ENCODE measurements around the gene PRDX5.

DNA sequence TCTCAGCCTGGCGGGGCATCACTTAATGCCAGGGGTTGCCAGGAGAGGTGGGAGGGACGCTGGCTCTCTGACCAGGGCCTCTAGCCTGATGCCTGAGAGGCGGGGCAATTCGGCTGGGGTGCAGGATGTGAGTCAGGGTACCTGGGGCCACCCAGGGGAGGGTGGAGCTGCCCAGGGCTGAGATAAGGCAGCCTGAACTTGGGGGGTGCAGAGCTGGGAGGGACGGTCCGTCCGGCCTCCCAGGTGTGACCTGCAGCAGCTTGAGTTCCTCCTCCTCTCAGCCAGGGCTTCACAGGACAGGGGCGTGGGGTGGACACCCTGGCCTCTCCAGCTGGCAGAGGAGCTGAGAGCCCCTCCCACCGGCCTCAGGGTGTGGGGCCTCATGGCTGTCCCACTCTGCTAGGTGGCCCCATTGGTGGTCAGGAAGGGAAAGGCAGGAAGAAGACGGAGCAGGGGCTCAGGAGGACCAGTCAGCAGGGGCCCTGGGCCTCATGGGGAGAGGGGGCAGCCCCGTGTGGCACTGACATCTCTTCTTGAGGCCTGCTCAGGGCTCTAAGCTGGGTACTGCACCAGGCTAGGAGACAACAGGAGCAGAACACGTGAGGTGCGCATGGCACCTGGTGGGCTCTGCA is 40.1 kb downstream of the PRDX5 start:
- TF ChIP-seq, protein P1, sequence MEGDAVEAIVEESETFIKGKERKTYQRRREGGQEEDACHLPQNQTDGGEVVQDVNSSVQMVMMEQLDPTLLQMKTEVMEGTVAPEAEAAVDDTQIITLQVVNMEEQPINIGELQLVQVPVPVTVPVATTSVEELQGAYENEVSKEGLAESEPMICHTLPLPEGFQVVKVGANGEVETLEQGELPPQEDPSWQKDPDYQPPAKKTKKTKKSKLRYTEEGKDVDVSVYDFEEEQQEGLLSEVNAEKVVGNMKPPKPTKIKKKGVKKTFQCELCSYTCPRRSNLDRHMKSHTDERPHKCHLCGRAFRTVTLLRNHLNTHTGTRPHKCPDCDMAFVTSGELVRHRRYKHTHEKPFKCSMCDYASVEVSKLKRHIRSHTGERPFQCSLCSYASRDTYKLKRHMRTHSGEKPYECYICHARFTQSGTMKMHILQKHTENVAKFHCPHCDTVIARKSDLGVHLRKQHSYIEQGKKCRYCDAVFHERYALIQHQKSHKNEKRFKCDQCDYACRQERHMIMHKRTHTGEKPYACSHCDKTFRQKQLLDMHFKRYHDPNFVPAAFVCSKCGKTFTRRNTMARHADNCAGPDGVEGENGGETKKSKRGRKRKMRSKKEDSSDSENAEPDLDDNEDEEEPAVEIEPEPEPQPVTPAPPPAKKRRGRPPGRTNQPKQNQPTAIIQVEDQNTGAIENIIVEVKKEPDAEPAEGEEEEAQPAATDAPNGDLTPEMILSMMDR (IDR thresholded peaks at IDR 0.05) = no peak
- TF ChIP-seq POLR2A (IDR thresholded peaks at IDR 0.05) = no peak

Data from upper lobe of left lung (tissue), 4 donors.